Thoracic aorta (tissue), 2 donors: ENCODE measurements around the gene CCNI2. TPM values are rescaled to one million over a fixed set of nuclear protein-coding genes. Genes with fewer than 3 reads are reported as not detected.

Experiments
- ATAC-seq: fragments of 150-250 bp; one replicate; pipeline ENCODE4 v1.8.0; 2017; ENCODE audit warnings: low read depth; ENCODE audit not compliant: insufficient number of reproducible peaks, low FRiP score
- DNase-seq: peaks from one replicate; pipeline ENCODE4 v3.0.0-alpha.2; 2020; ENCODE audit warnings: low spot score
- H3K27ac ChIP-seq, 2 donors: fragments of 200-600 bp; sonication (generic); 1 replicate in 1 of 2; 2 replicates in 1 of 2; pipeline ENCODE4 v1.5.1; 2016; ENCODE audit warnings: mild to moderate bottlenecking in 2 of 2, moderate library complexity in 2 of 2
- H3K27me3 ChIP-seq: fragments of 200-600 bp; sonication (generic); replicated peaks from 2 replicates; pipeline ENCODE4 v1.6.0; 2016; ENCODE audit warnings: mild to moderate bottlenecking; ENCODE audit not compliant: insufficient read depth
- H3K36me3 ChIP-seq: fragments of 200-600 bp; sonication (generic); one replicate; pipeline ENCODE4 v1.5.1; 2016
- H3K4me1 ChIP-seq, 2 donors: fragments of 200-600 bp; sonication (generic); 1 replicate in 1 of 2; 2 replicates in 1 of 2; pipeline versions ENCODE4 v1.5.1 to v1.6.0; 2016; ENCODE audit warnings: low read depth in 2 of 2, mild to moderate bottlenecking in 1 of 2; ENCODE audit not compliant: control insufficient read depth in 1 of 2
- H3K4me3 ChIP-seq: fragments of 200-600 bp; sonication (generic); 2 replicates; pipeline ENCODE4 v1.5.1; 2016; ENCODE audit warnings: mild to moderate bottlenecking
- H3K9me3 ChIP-seq: fragments of 200-600 bp; sonication (generic); 2 replicates; pipeline ENCODE4 v1.5.1; 2016
- total RNA-seq, 2 donors: library from RNA; depleted of rRNA; stranded (reverse); fragments of >200 nt; gene quantifications; one replicate each; pipeline versions ENCODE4 v1.1.0 to v1.2.3, GENCODE V29; 2016
- TF ChIP-seq, protein P1 (sequence below): fragments of 200-600 bp; sonication (generic); IDR thresholded peaks from one replicate; pipeline ENCODE4 v1.5.1; 2019; ENCODE audit warnings: antibody characterized with exemption

CCNI2 gene
- total RNA-seq, 2 donors from 2014 or later = not detected

GRCh38 chr5:132766020-132766805, 19.0 kb downstream of the CCNI2 start:
- Histone ChIP-seq H3K27ac (peak overlapping the region in 1 of 2 donors; percentile 54), H3K9me3 (no peaks in the 10 kb centered on the region), H3K27me3 (no peaks in the 10 kb centered on the region), H3K4me1 (peaks cover 26 to 52% of the 10 kb centered on the region in 2 donors), H3K36me3 (peaks cover 27% of the 10 kb centered on the region), H3K4me3 (no peak overlapping the region)
- TF ChIP-seq, protein P1, sequence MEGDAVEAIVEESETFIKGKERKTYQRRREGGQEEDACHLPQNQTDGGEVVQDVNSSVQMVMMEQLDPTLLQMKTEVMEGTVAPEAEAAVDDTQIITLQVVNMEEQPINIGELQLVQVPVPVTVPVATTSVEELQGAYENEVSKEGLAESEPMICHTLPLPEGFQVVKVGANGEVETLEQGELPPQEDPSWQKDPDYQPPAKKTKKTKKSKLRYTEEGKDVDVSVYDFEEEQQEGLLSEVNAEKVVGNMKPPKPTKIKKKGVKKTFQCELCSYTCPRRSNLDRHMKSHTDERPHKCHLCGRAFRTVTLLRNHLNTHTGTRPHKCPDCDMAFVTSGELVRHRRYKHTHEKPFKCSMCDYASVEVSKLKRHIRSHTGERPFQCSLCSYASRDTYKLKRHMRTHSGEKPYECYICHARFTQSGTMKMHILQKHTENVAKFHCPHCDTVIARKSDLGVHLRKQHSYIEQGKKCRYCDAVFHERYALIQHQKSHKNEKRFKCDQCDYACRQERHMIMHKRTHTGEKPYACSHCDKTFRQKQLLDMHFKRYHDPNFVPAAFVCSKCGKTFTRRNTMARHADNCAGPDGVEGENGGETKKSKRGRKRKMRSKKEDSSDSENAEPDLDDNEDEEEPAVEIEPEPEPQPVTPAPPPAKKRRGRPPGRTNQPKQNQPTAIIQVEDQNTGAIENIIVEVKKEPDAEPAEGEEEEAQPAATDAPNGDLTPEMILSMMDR = no peak
- ATAC-seq = no peak
- no peak for DNase-seq

- DNase-seq = no peak
- H3K4me1 ChIP-seq = peaks cover 31 to 57% of the 10 kb centered on the region in 2 donors
Observed at GRCh38 chr5:132766806-132767055, 19.5 kb downstream of the CCNI2 start.

GRCh38 chr5:132767150-132767549, 19.9 kb downstream of the CCNI2 start:
- Histone ChIP-seq H3K36me3 (peaks cover 19% of the 10 kb centered on the region), H3K9me3 (no peaks in the 10 kb centered on the region), H3K4me3 (peak overlapping the region; percentile 30), H3K27ac (peak overlapping the region; percentile 54 to 70), H3K4me1 (peaks cover 35 to 61% of the 10 kb centered on the region in 2 donors), H3K27me3 (no peaks in the 10 kb centered on the region)
- DNase-seq (no peak), ATAC-seq (no peak)
- TF ChIP-seq, protein P1 = no peak

More at GRCh38 chr5:132766806-132767055, 19.5 kb downstream of the CCNI2 start:
- no peaks in the 10 kb centered on the region for H3K9me3 ChIP-seq
- peaks cover 22% of the 10 kb centered on the region for H3K36me3 ChIP-seq
- ATAC-seq = no peak
- H3K27ac ChIP-seq = peak overlapping the region; percentile 54 to 70
- H3K4me3 ChIP-seq = no peak overlapping the region
- H3K27me3 ChIP-seq = no peaks in the 10 kb centered on the region
- TF ChIP-seq, protein P1 = no peak

- Histone ChIP-seq H3K4me1 (peaks cover 49 to 75% of the 10 kb centered on the region in 2 donors), H3K27me3 (no peaks in the 10 kb centered on the region), H3K27ac (peak overlapping the region; percentile 54), H3K9me3 (no peaks in the 10 kb centered on the region), H3K36me3 (peaks cover 14% of the 10 kb centered on the region), H3K4me3 (no peak overlapping the region)
- TF ChIP-seq, protein P1 = no peak
- ATAC-seq = no peak
- DNase-seq = no peak
Observed at GRCh38 chr5:132768485-132768868, 21.3 kb downstream of the CCNI2 start.

DNA sequence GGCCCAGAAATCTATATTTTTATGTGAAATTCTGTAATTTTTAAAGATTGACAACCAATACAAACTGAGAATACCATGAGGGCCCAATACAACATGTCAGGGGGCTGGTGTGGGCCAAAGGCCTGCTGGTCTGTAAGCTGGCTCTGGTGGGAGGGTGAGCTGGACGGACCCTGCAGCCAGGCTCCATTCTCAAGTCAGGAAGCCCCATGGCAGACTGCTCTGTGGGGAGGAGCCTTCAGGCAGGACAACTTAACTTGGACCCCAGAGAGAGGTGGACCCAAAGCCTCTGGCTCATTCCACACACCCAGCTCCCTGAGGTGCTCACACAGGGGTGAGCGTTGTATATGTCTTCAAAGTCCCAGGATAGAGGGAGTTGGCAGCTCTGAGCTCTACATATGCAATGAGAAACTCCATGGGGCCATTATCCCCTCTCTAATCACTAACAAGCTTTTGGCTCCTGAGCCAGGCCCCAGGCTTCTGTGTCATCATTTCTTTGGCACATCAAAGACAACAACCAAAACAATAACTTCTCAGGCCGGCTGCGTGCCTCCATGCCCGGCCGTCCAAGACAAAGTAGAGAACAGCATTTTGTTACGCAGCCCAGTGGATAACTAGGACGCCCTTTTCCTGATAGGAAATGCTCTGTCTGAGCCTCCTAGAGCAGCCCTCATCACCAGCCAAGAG, 23.4 kb downstream of the CCNI2 start:
- ATAC-seq (no peak), DNase-seq (no peak)
- TF ChIP-seq, protein P1 = no peak
- Histone ChIP-seq H3K36me3 (no peaks in the 10 kb centered on the region), H3K4me1 (peaks cover 58 to 96% of the 10 kb centered on the region in 2 donors), H3K27me3 (no peaks in the 10 kb centered on the region), H3K27ac (peak overlapping the region; percentile 70 to 85), H3K4me3 (no peak overlapping the region), H3K9me3 (no peaks in the 10 kb centered on the region)
